Small intestine (tissue), 7 donors: ENCODE results near the gene ID4. TPM values are rescaled to one million over a fixed set of nuclear protein-coding genes. Genes with fewer than 3 reads are reported as not detected.

Experiments used
- DNase-seq, 2 donors: peaks; one replicate each; pipeline versions ENCODE4 v3.0.0 to v3.0.0-alpha.2; 2013
- FAIRE-seq: peaks from 2 replicates; lab custom pipeline; 2012; peaks lifted over from hg19 to GRCh38; lab: Jason Lieb, UNC
- H3K27ac ChIP-seq, 3 donors: one replicate each; pipeline ENCODE4 v1.5.1; 2013; ENCODE audit warnings: low read length in 2 of 3, mild to moderate bottlenecking in 2 of 3, control low read depth in 1 of 3, inconsistent platforms in 1 of 3, low read depth in 1 of 3, moderate library complexity in 1 of 3
- H3K27me3 ChIP-seq, 3 donors: one replicate each; pipeline ENCODE4 v1.6.1; 2013; ENCODE audit warnings: low read length in 3 of 3, inconsistent platforms in 1 of 3; ENCODE audit not compliant: control insufficient read depth in 3 of 3, insufficient read depth in 3 of 3
- H3K36me3 ChIP-seq, 3 donors: one replicate each; pipeline ENCODE4 v1.6.1; 2013; ENCODE audit warnings: low read length in 3 of 3, inconsistent platforms in 1 of 3, low read depth in 1 of 3, mild to moderate bottlenecking in 1 of 3, moderate library complexity in 1 of 3; ENCODE audit not compliant: control insufficient read depth in 3 of 3, insufficient read depth in 2 of 3
- H3K4me1 ChIP-seq, 3 donors: one replicate each; pipeline ENCODE4 v1.6.1; 2013; ENCODE audit warnings: low read length in 2 of 3, inconsistent platforms in 1 of 3, low read depth in 1 of 3, mild to moderate bottlenecking in 1 of 3, moderate library complexity in 1 of 3; ENCODE audit not compliant: control insufficient read depth in 3 of 3, insufficient read depth in 2 of 3
- H3K4me3 ChIP-seq, 3 donors: one replicate each; pipeline ENCODE4 v1.5.1; 2013; ENCODE audit warnings: low read length in 3 of 3, control low read depth in 1 of 3, inconsistent platforms in 1 of 3, low read depth in 1 of 3, mild to moderate bottlenecking in 1 of 3, moderate library complexity in 1 of 3
- H3K9me3 ChIP-seq, 2 donors: one replicate each; pipeline ENCODE4 v1.6.1; 2013; ENCODE audit warnings: low read depth in 1 of 2, low read length in 1 of 2; ENCODE audit not compliant: control insufficient read depth in 2 of 2, insufficient read depth in 1 of 2
- WGBS, 3 donors: extraction: QIAGEN DNeasy Blood & Tissue Kit; methylation state at CpG; one replicate each; pipeline ENCODE4 v1.1.7; 2013; 5-methylcytosine and 5-hydroxymethylcytosine counted together
- polyA plus RNA-seq, 4 donors: library from polyadenylated mRNA; stranded (reverse) in 3 of 4; unstranded in 1 of 4; fragments of 200-250 nt in 3 of 4; fragments of 120-200 nt in 1 of 4; gene quantifications; one replicate each; pipeline versions ENCODE4 v1.2.1 to v1.2.3, GENCODE V29; 2013
- donor health status: healthy with polysubstance abuse.
- donor health status: control.
- donor health status: control.
- donor health status: Bipolar disorder and iron deficiency.
- donor health status: healthy.

Gene ID4
- polyA plus RNA-seq, 4 donors: 2.5 to 10.3 (median 7.3) TPM

DNA sequence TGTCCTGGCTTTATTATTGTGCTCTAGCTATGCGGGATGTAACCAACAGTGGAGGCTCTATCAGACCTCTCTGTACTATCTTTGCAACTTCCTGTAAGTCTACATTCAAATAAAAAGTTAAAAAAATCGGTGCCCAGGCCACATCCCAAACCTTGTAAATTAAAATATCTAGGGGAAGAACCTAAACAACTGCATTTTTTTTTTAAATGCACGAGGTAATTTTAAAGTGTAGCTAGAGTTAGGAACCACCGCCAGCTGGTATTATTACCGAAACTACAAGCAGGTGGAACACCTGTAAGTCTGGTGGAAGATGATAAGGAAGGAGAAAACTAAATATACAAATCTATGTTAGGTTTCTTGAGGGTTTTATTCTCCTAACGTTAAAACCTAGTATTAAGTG lies 34.5 kb upstream of the ID4 start:
- FAIRE-seq (no peak), DNase-seq (peak in 1 of 2 donors; percentile 11)
- peaks cover 0 to 6% (median 0%) of the 10 kb centered on the region in 3 donors for H3K4me1 ChIP-seq
- peaks cover 0 to 3% (median 0%) of the 10 kb centered on the region in 3 donors for H3K27me3 ChIP-seq
- no peak overlapping the region for H3K4me3 ChIP-seq
- no peaks in the 10 kb centered on the region for H3K9me3 ChIP-seq
- H3K36me3 ChIP-seq: no peaks in the 10 kb centered on the region
- H3K27ac ChIP-seq: no peak overlapping the region
- 22 to 50% (median 30%) methylated on average over 6 of the region's 6 CpGs for WGBS, 3 donors

DNA sequence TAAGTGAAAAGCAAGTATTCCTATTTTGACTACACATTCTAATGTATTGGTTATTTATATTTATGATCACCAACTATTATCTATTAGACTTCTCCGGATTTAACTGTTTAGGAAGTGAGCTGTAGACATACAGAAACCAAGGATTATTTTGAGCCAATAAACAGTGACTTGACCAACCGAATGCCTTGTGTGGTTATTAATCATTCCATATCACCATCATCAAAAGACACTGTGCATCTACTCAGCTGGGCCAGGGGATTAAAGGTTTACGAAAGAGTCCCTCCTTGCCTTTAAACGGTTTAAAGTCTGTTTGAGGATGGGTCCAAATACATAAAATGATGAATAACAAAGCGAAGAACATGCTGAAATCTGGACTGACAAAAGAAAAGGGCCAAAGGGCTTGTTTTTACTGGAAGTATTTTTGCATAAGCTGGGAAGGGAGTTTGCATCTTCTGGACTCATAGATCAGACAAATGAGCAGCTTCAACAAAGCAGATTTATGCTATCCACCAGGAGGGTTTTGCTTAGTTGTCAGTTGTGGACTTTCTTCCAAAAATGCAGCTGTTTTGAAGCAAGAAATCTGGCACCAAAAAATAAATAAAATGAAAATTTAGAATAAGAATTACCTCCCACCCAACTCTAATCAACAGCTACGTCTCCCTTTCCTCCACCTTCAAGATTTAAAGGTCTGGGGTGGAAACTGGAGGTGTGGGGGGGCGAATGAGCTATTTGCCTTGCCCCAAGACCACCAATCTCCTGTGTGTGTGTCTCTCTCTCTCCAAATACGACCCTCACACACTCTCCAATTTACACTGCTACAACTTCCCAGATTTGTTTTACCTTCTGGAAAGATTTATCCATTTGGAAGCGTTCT lies 33.6 kb upstream of the ID4 start:
- Histone ChIP-seq H3K9me3 (no peaks in the 10 kb centered on the region), H3K36me3 (no peaks in the 10 kb centered on the region), H3K4me1 (peaks cover 0 to 6% (median 0%) of the 10 kb centered on the region in 3 donors), H3K4me3 (peak overlapping the region in 1 of 3 donors; percentile 46), H3K27ac (peak overlapping the region in 2 of 3 donors; percentile 65 to 84), H3K27me3 (peaks cover 0 to 3% (median 0%) of the 10 kb centered on the region in 3 donors)
- DNase-seq: peak in 1 of 2 donors; percentile 16
- no peak for FAIRE-seq
- 32 to 40% (median 32%) methylated on average over 9 of the region's 9 CpGs for WGBS, 3 donors

GRCh38 chr6:19804205-19805128 lies 32.7 kb upstream of the ID4 start:
- peak overlapping the region; percentile 19 to 61 (median 48) for H3K4me3 ChIP-seq
- H3K27me3 ChIP-seq: peaks cover 0 to 3% (median 0%) of the 10 kb centered on the region in 3 donors
- H3K27ac ChIP-seq: peak overlapping the region; percentile 63 to 93 (median 84)
- H3K9me3 ChIP-seq: no peaks in the 10 kb centered on the region
- WGBS, 3 donors: 1% methylated on average over 68 to 77 of the region's 77 CpGs
- FAIRE-seq: no peak
- peak; percentile 91 to 98 for DNase-seq
- H3K4me1 ChIP-seq: peaks cover 0 to 6% (median 0%) of the 10 kb centered on the region in 3 donors
- H3K36me3 ChIP-seq: no peaks in the 10 kb centered on the region

GRCh38 chr6:19805129-19805481 lies 32.1 kb upstream of the ID4 start:
- H3K9me3 ChIP-seq: no peaks in the 10 kb centered on the region
- DNase-seq: peak in 1 of 2 donors; percentile 12
- H3K27ac ChIP-seq: peak overlapping the region; percentile 63 to 93 (median 80)
- no peak for FAIRE-seq
- peaks cover 0 to 6% (median 0%) of the 10 kb centered on the region in 3 donors for H3K4me1 ChIP-seq
- H3K4me3 ChIP-seq: peak overlapping the region in 2 of 3 donors; percentile 48 to 61
- H3K36me3 ChIP-seq: no peaks in the 10 kb centered on the region
- 19 to 25% (median 21%) methylated on average over 6 of the region's 6 CpGs for WGBS, 3 donors
- peaks cover 0 to 3% (median 0%) of the 10 kb centered on the region in 3 donors for H3K27me3 ChIP-seq

- Histone ChIP-seq H3K27ac (no peak overlapping the region), H3K27me3 (peaks cover 0 to 3% (median 0%) of the 10 kb centered on the region in 3 donors), H3K9me3 (no peaks in the 10 kb centered on the region), H3K4me3 (no peak overlapping the region), H3K4me1 (peaks cover 0 to 10% (median 0%) of the 10 kb centered on the region in 3 donors), H3K36me3 (no peaks in the 10 kb centered on the region)
- no peak for FAIRE-seq
- WGBS, 3 donors: 94 to 96% (median 95%) methylated on average over 20 to 21 of the region's 21 CpGs
- no peak for DNase-seq
These were observed 30.2 kb upstream of the ID4 start for GRCh38 chr6:19806971-19807396.

- WGBS, 3 donors: 9 to 64% (median 31%) methylated on average over 11 of the region's 11 CpGs
- H3K9me3 ChIP-seq: no peaks in the 10 kb centered on the region
- peaks cover 0 to 4% (median 0%) of the 10 kb centered on the region in 3 donors for H3K27me3 ChIP-seq
- no peak overlapping the region for H3K27ac ChIP-seq
- H3K4me3 ChIP-seq: no peak overlapping the region
- no peaks in the 10 kb centered on the region for H3K36me3 ChIP-seq
- FAIRE-seq (no peak), DNase-seq (peak; percentile 37 to 62)
- H3K4me1 ChIP-seq: peaks cover 0 to 4% (median 0%) of the 10 kb centered on the region in 3 donors
These were observed 25.6 kb upstream of the ID4 start for GRCh38 chr6:19811397-19812079.

DNA sequence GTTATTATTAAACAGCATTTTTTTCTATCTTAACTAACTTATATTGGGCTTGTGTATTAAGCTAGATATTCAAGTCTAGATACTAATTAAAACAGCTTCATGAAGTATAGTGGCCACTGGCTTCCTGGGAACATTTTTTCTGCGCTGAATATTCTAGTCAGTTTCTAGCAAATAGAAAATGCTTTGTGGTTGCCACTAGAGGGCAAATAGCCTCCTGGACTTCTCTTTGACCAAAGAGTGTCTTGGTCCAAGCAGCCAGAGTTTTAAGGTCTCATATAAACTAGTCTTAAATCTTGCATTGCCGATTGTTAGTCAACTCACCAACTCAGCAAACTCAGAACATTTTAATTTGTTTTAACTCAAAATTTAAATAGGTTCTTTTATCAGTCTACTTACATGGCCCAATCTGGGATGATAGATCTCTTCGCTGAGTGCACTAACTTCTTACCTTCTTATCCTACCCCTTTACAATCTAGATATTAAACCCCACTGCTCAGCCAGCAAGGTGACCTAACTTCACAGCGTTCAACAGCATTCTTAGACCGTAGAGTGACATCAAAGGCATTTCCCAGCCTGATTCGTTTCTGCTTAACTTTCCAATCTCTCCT lies 24.6 kb upstream of the ID4 start:
- no peaks in the 10 kb centered on the region for H3K9me3 ChIP-seq
- H3K4me1 ChIP-seq: peaks cover 0 to 4% (median 0%) of the 10 kb centered on the region in 3 donors
- no peak overlapping the region for H3K4me3 ChIP-seq
- H3K27ac ChIP-seq: no peak overlapping the region
- peak; percentile 18 to 32 for DNase-seq
- H3K27me3 ChIP-seq: peaks cover 0 to 4% (median 0%) of the 10 kb centered on the region in 3 donors
- peak; percentile 51 for FAIRE-seq
- no peaks in the 10 kb centered on the region for H3K36me3 ChIP-seq
- 52 to 61% (median 55%) methylated on average over 6 of the region's 6 CpGs for WGBS, 3 donors
